NT2/D1 (cell line): ENCODE measurements around the gene SYDE2.
"Not testable (repeated sequence)": the region's sequence is repeated elsewhere in the genome, so short reads cannot be mapped to it uniquely, and the experiment has no call there.

Experiments used
- DNase-seq: peaks from one replicate; pipeline ENCODE4 v3.0.0-alpha.2; 2011; ENCODE audit warnings: low read depth, low spot score
- H3K27me3 ChIP-seq: 2 replicates; pipeline ENCODE4 v1.6.0; 2011; ENCODE audit warnings: mild to moderate bottlenecking; ENCODE audit not compliant: insufficient read length, insufficient read depth
- H3K36me3 ChIP-seq: 2 replicates; pipeline ENCODE4 v1.6.1; 2011; ENCODE audit warnings: mild to moderate bottlenecking, low read length, mixed read lengths; ENCODE audit not compliant: insufficient read depth, insufficient read length
- H3K4me1 ChIP-seq: 2 replicates; pipeline ENCODE4 v1.5.1; 2011; ENCODE audit not compliant: insufficient read depth, insufficient read length
- H3K4me3 ChIP-seq: 2 replicates; pipeline ENCODE4 v1.5.1; 2011; ENCODE audit warnings: low read depth; ENCODE audit not compliant: insufficient read length
- H3K9ac ChIP-seq: 2 replicates; pipeline ENCODE4 v1.6.0; 2011; ENCODE audit warnings: low read depth; ENCODE audit not compliant: insufficient read length
- H3K9me3 ChIP-seq: 2 replicates; pipeline ENCODE4 v1.5.1; 2011; ENCODE audit warnings: mild to moderate bottlenecking, low read length; ENCODE audit not compliant: insufficient read depth
- SUZ12 ChIP-seq: IDR thresholded peaks from 2 replicates; pipeline ENCODE4 v1.6.1; 2011; ENCODE audit not compliant: insufficient read length, insufficient read depth; ENCODE audit errors: extremely low read depth
- YY1 ChIP-seq: IDR thresholded peaks from 2 replicates; pipeline ENCODE4 v1.6.1; 2011; ENCODE audit not compliant: insufficient read length, insufficient read depth
- ZNF274 ChIP-seq: IDR thresholded peaks from 2 replicates; pipeline ENCODE4 v1.6.1; 2011; ENCODE audit warnings: mild to moderate bottlenecking, low read depth, low read length

SYDE2 gene

DNA sequence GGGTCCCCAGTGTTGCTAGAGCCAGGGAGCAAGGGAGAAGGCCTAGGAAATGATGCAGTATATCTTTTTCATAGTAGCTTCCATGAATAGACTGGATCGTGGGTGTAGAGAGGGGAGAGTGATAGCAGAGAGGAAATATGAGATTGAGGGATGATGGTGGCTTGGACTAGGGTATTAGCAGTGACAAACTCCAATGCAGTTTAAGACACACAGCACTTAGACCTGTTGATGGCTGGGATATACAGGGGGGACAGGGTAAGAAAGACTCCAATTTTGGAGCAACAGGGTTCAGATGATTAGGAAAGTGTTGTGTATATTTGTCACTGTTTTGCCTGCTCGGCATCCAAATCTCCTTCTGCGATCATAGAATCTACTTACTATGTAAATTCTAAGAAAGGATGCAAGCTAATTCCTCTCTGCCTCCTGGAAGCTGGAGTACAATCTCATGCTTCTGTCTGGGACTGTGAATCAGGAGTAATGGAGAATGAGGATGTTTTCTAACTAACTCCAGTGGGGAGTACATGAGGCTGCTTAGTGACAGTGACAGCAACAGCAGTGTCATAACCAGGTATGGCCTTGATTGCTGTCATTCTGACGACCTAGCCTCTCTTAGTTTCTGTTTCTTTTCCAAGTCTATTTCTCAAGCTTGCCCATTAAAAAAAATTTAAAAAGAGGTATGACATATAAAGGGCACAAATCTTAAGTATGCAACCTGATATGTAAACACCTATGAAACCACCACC is 47.5 kb downstream of the SYDE2 start:
- peaks cover 2% of the 10 kb centered on the region for H3K36me3 ChIP-seq
- no peaks in the 10 kb centered on the region for H3K4me1 ChIP-seq
- no peak for DNase-seq
- no peak overlapping the region for H3K4me3 ChIP-seq
- H3K9me3 ChIP-seq: no peaks in the 10 kb centered on the region
- TF ChIP-seq ZNF274: no peak
- no peak for TF ChIP-seq SUZ12
- TF ChIP-seq YY1: no peak
- H3K27me3 ChIP-seq: no peaks in the 10 kb centered on the region
- H3K9ac ChIP-seq: no peak overlapping the region

- H3K4me1 ChIP-seq: no peaks in the 10 kb centered on the region
- no peaks in the 10 kb centered on the region for H3K9me3 ChIP-seq
- H3K27me3 ChIP-seq: no peaks in the 10 kb centered on the region
- no peak overlapping the region for H3K9ac ChIP-seq
- no peak for DNase-seq
- H3K36me3 ChIP-seq: no peaks in the 10 kb centered on the region
- H3K4me3 ChIP-seq: no peak overlapping the region
- TF ChIP-seq SUZ12: no peak
- TF ChIP-seq ZNF274: no peak
- no peak for TF ChIP-seq YY1
Observed at GRCh38 chr1:85151446-85151845, 49.4 kb downstream of the SYDE2 start.

DNA sequence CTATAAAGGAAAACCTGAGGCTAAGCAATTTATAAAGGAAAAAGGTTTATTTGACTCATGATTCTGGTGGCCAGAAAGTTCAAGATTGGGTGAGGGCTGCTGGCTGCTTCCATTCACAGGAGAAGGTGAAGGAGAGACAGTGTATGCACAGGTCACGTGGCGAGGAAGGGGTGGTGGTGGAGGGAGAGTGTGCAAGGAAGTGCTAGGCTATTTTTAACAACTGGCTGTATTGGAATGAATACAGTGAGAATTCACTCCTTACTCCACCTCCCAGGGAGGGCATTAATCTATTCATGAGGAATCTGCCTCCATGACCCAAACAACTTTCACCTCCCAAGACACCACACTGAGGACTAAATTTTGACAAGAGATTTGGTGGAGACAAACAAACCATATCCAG is 51.0 kb downstream of the SYDE2 start:
- TF ChIP-seq ZNF274 (no peak), YY1 (no peak)
- Histone ChIP-seq H3K4me3 (no peak overlapping the region), H3K4me1 (no peaks in the 10 kb centered on the region), H3K9ac (no peak overlapping the region), H3K27me3 (no peaks in the 10 kb centered on the region), H3K36me3 (no peaks in the 10 kb centered on the region), H3K9me3 (no peaks in the 10 kb centered on the region)
- no peak for DNase-seq

DNA sequence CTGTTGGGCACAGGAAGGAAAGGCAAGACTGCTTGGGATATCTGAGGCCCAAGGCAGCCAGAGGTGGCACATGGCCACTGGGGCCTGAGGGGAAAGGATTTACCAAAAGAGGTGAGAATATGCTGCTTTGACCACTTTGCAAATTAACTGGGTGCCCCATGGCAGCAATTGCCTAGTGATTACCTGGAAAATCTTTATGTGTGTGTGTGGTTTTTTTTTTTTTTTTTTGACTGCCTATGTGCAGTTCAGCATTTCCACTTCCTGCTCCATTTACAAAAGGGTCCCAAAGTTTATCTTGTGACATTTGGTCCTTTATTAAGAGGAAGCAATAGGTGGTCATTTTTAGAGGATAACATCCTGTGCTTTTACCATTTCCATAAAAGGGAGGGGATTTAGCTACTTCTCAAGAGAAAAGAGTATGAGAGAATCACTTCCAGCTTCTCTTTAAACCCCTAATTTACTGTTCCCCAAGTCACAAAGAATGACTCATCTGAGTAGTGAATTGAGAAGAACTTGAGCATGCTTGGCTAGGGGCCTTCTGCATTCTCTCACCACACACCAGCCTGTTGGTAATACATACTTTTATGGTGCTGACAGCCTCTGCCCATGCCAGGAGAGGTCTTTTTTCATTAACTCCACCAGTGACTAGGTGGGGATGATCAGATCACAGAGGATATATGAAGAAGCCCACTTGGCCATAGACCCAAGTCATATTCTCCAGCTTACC is 52.1 kb downstream of the SYDE2 start:
- Histone ChIP-seq H3K4me3 (no peak overlapping the region), H3K9ac (no peak overlapping the region), H3K9me3 (no peaks in the 10 kb centered on the region), H3K27me3 (no peaks in the 10 kb centered on the region), H3K36me3 (no peaks in the 10 kb centered on the region), H3K4me1 (no peaks in the 10 kb centered on the region)
- DNase-seq: no peak
- TF ChIP-seq ZNF274: no peak

DNA sequence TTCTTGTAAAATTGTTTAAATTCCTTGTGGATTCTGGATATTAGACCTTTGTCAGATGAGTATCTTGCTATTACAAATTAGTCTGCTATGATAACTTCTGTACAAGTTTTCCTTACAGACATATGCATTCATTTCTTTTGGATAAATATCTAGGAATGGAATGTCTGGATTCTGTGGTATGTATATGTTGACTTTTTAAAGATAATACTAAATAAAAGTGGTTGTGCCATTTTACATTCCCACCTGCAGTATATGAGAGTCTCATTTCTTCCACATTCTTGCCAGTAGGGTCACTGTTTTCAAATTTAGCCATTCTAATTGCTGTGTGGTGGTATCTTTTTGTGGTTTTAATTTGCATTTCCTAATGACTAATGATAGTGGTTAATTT is 53.9 kb downstream of the SYDE2 start:
- no peak for DNase-seq
- Histone ChIP-seq H3K4me1 (no peaks in the 10 kb centered on the region), H3K36me3 (no peaks in the 10 kb centered on the region), H3K9me3 (no peaks in the 10 kb centered on the region), H3K9ac (no peak overlapping the region), H3K4me3 (no peak overlapping the region), H3K27me3 (no peaks in the 10 kb centered on the region)
- TF ChIP-seq SUZ12 (no peak), ZNF274 (no peak), YY1 (no peak)

DNA sequence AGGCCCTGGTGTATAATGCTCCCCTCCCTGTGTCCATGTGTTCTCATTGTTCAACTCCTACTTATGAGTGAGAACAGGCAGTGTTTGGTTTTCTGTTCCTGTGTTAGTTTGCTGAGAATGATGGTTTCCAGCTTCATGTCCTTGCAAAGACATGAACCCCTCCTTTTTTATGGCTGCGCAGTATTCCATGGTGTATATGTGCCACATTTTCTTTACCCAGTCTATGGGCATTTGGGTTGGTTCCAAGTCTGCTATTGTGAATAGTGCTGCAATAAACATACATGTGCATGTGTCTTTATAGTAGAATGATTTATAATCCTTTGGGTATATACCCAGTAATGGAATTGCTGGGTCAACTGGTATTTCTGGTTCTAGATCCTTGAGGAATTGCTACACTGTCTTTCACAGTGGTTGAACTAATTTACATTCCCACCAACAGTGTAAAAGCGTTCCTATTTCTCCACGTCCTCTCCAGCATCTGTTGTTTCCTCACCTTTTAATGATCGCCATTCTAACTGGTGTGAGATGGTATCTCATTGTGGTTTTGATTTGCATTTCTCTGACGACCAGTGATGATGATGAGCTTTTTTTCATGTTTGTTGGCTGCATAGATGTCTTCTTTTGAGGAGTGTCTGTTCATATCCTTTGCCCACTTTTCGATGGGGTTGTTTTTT is 54.4 kb downstream of the SYDE2 start:
- H3K9ac ChIP-seq, H3K9me3 ChIP-seq, H3K27me3 ChIP-seq, DNase-seq, H3K4me1 ChIP-seq, H3K4me3 ChIP-seq, H3K36me3 ChIP-seq: not testable (repeated sequence)

DNA sequence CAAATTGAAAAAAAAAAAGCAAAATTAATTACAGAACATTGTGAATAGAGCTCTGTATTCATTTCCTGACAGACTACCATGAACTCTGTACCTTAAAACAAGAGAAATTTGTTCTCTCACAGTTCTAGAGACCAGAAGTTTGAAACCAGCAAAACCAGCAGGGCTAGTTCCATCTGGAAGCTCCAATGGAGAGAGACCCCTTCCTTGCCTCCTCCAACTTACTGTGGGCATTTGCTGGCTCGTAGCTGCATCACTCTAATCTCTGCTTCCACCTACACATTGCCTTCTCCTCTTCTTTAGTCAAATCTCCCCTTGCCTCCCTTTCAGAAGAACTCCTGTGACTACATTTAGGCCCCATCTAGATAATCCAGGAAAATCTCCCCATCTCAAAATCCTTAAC is 56.5 kb downstream of the SYDE2 start:
- no peak for TF ChIP-seq YY1
- TF ChIP-seq ZNF274: no peak
- no peak for TF ChIP-seq SUZ12
- H3K27me3 ChIP-seq: no peaks in the 10 kb centered on the region
- H3K36me3 ChIP-seq: no peaks in the 10 kb centered on the region
- H3K9me3 ChIP-seq: no peaks in the 10 kb centered on the region
- H3K9ac ChIP-seq: no peak overlapping the region
- H3K4me3 ChIP-seq: no peak overlapping the region
- H3K4me1 ChIP-seq: no peaks in the 10 kb centered on the region
- no peak for DNase-seq
